K562 (cell line): ENCODE results near the gene COX7A1. TPM values are rescaled to one million over a fixed set of nuclear protein-coding genes. Genes with fewer than 3 reads are reported as not detected.

ENCODE experiments used
- CBFA2T3 ChIP-seq: fragments of 450-650 bp; IDR thresholded peaks from 2 replicates; pipeline ENCODE4 v1.6.1; 2017
- DPF2 ChIP-seq: fragments of 450-650 bp; IDR thresholded peaks from 2 replicates; pipeline ENCODE4 v1.6.1; 2016
- E2F6 ChIP-seq, 2 experiments: IDR thresholded peaks; 2 replicates each; pipeline ENCODE4 v1.6.1; 2011; ENCODE audit warnings: borderline replicate concordance in 1 of 2, control low read depth in 1 of 2, low read depth in 1 of 2, low read length in 1 of 2, mild to moderate bottlenecking in 1 of 2, mixed read lengths in 1 of 2, moderate library complexity in 1 of 2; ENCODE audit not compliant: insufficient read depth in 1 of 2, insufficient read length in 1 of 2, poor library complexity in 1 of 2, severe bottlenecking in 1 of 2; ENCODE audit errors: extremely low read depth in 1 of 2
- EGR1 ChIP-seq: fragments of 450-650 bp; conservative IDR thresholded peaks from 2 replicates; pipeline ENCODE4 v1.6.1; 2017; ENCODE audit warnings: mild to moderate bottlenecking
- ETS1 ChIP-seq: conservative IDR thresholded peaks from 2 replicates; pipeline ENCODE4 v1.6.1; 2011; ENCODE audit warnings: low read depth, mild to moderate bottlenecking, low read length; ENCODE audit not compliant: control insufficient read depth
- FOXK1 ChIP-seq: sonication (generic); formaldehyde crosslinking; IDR thresholded peaks from 2 replicates; pipeline ENCODE4 v1.8.0; 2022; ENCODE audit warnings: missing genetic modification reagents, mild to moderate bottlenecking, borderline replicate concordance
- FOXK2 ChIP-seq, 2 experiments: fragments of 450-650 bp; IDR thresholded peaks in 1 of 2; conservative IDR thresholded peaks in 1 of 2; 2 replicates each; pipeline ENCODE4 v1.6.1; 2016; ENCODE audit warnings: low read depth in 2 of 2, mild to moderate bottlenecking in 1 of 2
- KHSRP ChIP-seq: fragments of 450-650 bp; IDR thresholded peaks from 2 replicates; pipeline ENCODE4 v1.6.1; 2017
- MBD2 ChIP-seq: sonication (generic); IDR thresholded peaks from 2 replicates; pipeline ENCODE4 v1.6.1; 2016; ENCODE audit warnings: low read depth, borderline replicate concordance
- NCOA4 ChIP-seq: fragments of 450-650 bp; IDR thresholded peaks from 2 replicates; pipeline ENCODE4 v1.6.1; 2018; ENCODE audit warnings: mild to moderate bottlenecking; ENCODE audit not compliant: partially characterized antibody
- NFE2 ChIP-seq: IDR thresholded peaks from 2 replicates; pipeline ENCODE4 v1.6.1; 2014; ENCODE audit warnings: antibody characterized with exemption, low read depth
- PHB2 ChIP-seq: fragments of 450-650 bp; IDR thresholded peaks from 2 replicates; pipeline ENCODE4 v1.6.1; 2017; ENCODE audit warnings: low read depth
- STAT5A ChIP-seq: IDR thresholded peaks from 2 replicates; pipeline ENCODE4 v1.6.1; 2012; ENCODE audit warnings: low read length, inconsistent platforms, borderline replicate concordance
- ZNF445 ChIP-seq: fragments of 250-450 bp; sonication (Bioruptor Pico); IDR thresholded peaks from 2 replicates; pipeline ENCODE4 v1.4.0; 2020; ENCODE audit warnings: low read depth, mild to moderate bottlenecking, moderate library complexity
- ZNF830 ChIP-seq: fragments of 250-450 bp; sonication (Bioruptor Pico); IDR thresholded peaks from 2 replicates; pipeline ENCODE4 v1.5.0; 2021; ENCODE audit warnings: mild to moderate bottlenecking
- polyA plus RNA-seq, 8 experiments: library from polyadenylated mRNA; depleted of rRNA in 4 of 8; stranded (reverse) in 5 of 8; unstranded in 3 of 8; fragments of >200 nt; fragmentation: Nextera tagmentation in 2 of 8; fragmentation: Illumina TruSeq in 1 of 8; extraction: Ambion mirVana in 2 of 8; extraction: Trizol in 1 of 8; gene quantifications; 2 replicates each; pipeline versions ENCODE4 v1.2.1 to v1.2.3, GENCODE V29; 2011 to 2014; ENCODE audit warnings: inconsistent platforms in 1 of 8, missing spikeins in 1 of 8
- total RNA-seq, 7 experiments: library from RNA; depleted of rRNA in 6 of 7; stranded (reverse); fragments of >200 nt in 6 of 7; fragmentation: Illumina TruSeq in 2 of 7; extraction: Trizol in 2 of 7; gene quantifications; 2 replicates each; pipeline versions ENCODE4 v1.2.1 to v1.2.3, GENCODE V29; 2011 to 2021; ENCODE audit warnings: low replicate concordance in 1 of 7
- TF ChIP-seq, protein P1 (sequence below), 2 experiments: fragments of 200-800 bp in 1 of 2; sonication (Bioruptor generic) in 1 of 2; sonication (generic) in 1 of 2; formaldehyde crosslinking in 1 of 2; IDR thresholded peaks in 1 of 2; conservative IDR thresholded peaks in 1 of 2; 2 replicates each; pipeline versions ENCODE4 v1.5.0 to v1.6.1; 2016 to 2020; ENCODE audit warnings: missing compliant biosample characterization in 1 of 2, missing genetic modification characterization in 1 of 2, missing genetic modification reagents in 1 of 2
- TF ChIP-seq, protein P2 (sequence below): sonication (generic); formaldehyde crosslinking; IDR thresholded peaks from 2 replicates; pipeline ENCODE4 v1.8.0; 2022; ENCODE audit warnings: mild to moderate bottlenecking, missing genetic modification reagents, borderline replicate concordance
- TF ChIP-seq, protein P3 (sequence below), 3 experiments: IDR thresholded peaks in 2 of 3; conservative IDR thresholded peaks in 1 of 3; 2 replicates each; pipeline ENCODE4 v1.5.1; 2011 to 2012; ENCODE audit warnings: low read length in 3 of 3, mild to moderate bottlenecking in 3 of 3, control low read depth in 2 of 3, improper control_type of control experiment in 1 of 3, inconsistent platforms in 1 of 3, low read depth in 1 of 3, mixed read lengths in 1 of 3, moderate library complexity in 1 of 3; ENCODE audit not compliant: insufficient read depth in 2 of 3

The COX7A1 gene
- total and polyA plus RNA-seq, 9 of the 15 experiments (the other 6 are each of a cell fraction or from before 2014, with no cell fraction given), result 0.08 TPM; not detected in 8

DNA sequence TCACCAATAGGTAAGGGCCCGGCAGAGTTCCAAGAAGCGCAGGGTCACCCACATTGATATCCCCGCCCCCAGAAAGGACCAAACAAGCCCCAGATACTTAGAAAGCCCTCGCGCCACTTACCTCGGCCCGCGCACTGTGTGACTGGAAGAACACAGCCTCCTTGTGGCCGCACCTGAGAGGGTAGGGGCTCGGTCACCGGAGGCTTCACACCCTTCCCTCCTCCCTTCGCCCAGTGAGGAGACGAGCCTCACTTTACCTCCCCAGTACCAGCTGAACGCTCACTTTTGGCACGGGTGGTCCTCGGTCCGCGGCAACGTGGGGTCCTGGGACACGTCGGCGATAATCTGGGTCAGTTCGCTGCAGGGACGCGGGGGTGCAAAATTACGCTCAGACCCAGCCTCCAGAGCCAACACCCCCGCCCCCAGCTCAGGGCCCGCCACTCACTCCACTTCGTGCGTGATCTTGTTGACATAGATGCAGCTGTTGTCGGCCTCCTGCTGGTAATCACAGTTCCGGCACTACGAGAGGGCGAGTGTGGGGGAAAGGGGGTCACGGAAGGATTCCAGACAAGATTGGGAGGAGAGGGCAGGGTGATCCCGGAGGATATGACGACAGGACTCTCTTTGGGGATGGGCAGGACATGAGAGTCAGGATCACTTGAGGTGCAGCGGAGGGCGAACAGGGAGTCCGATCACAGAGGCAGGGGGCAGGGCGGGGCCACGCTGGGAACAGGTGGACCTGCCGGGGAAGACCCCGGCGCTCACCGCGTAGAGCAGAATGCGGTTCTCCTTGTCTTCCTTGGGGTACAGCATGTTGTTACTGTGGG is 38.1 kb downstream of the COX7A1 start (continued):
- TF ChIP-seq, protein P1, sequence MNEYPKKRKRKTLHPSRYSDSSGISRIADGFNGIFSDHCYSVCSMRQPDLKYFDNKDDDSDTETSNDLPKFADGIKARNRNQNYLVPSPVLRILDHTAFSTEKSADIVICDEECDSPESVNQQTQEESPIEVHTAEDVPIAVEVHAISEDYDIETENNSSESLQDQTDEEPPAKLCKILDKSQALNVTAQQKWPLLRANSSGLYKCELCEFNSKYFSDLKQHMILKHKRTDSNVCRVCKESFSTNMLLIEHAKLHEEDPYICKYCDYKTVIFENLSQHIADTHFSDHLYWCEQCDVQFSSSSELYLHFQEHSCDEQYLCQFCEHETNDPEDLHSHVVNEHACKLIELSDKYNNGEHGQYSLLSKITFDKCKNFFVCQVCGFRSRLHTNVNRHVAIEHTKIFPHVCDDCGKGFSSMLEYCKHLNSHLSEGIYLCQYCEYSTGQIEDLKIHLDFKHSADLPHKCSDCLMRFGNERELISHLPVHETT (CRISPR knock-in tag; conservative IDR thresholded peaks at IDR 0.05 in 1 of 2, IDR thresholded peaks at IDR 0.05 in 1 of 2), result no peak
- peak in 1 of 2 experiments; percentile 76 for TF ChIP-seq E2F6 (IDR thresholded peaks at IDR 0.05; ENCODE audit: borderline replicate concordance in 1 of 2, extremely low read depth in 1 of 2, insufficient read depth in 1 of 2, insufficient read length in 1 of 2, low read depth in 1 of 2, low read length in 1 of 2, poor library complexity in 1 of 2, severe bottlenecking in 1 of 2)
- TF ChIP-seq CBFA2T3, result peak; percentile 40; the same call in 1 of the 2 replicates
- TF ChIP-seq NFE2, result no peak
- no peak for TF ChIP-seq NCOA4
- peak; percentile 17; the same call in 1 of the 2 replicates for TF ChIP-seq DPF2
- TF ChIP-seq ZNF445 (CRISPR knock-in tag), result no peak
- TF ChIP-seq MBD2, result no peak
- peak; percentile 60 for TF ChIP-seq EGR1
- TF ChIP-seq, protein P2, sequence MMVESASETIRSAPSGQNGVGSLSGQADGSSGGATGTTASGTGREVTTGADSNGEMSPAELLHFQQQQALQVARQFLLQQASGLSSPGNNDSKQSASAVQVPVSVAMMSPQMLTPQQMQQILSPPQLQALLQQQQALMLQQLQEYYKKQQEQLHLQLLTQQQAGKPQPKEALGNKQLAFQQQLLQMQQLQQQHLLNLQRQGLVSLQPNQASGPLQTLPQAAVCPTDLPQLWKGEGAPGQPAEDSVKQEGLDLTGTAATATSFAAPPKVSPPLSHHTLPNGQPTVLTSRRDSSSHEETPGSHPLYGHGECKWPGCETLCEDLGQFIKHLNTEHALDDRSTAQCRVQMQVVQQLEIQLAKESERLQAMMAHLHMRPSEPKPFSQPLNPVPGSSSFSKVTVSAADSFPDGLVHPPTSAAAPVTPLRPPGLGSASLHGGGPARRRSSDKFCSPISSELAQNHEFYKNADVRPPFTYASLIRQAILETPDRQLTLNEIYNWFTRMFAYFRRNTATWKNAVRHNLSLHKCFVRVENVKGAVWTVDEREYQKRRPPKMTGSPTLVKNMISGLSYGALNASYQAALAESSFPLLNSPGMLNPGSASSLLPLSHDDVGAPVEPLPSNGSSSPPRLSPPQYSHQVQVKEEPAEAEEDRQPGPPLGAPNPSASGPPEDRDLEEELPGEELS, result no peak
- TF ChIP-seq ZNF830 (CRISPR knock-in tag), result no peak
- TF ChIP-seq FOXK2 (conservative IDR thresholded peaks at IDR 0.05 in 1 of 2, IDR thresholded peaks at IDR 0.05 in 1 of 2; ENCODE audit: low read depth in 2 of 2), result peak; percentile 55 to 71; a peak in 3 of 4 replicates
- no peak for TF ChIP-seq STAT5A
- TF ChIP-seq PHB2, result no peak
- TF ChIP-seq, protein P3, sequence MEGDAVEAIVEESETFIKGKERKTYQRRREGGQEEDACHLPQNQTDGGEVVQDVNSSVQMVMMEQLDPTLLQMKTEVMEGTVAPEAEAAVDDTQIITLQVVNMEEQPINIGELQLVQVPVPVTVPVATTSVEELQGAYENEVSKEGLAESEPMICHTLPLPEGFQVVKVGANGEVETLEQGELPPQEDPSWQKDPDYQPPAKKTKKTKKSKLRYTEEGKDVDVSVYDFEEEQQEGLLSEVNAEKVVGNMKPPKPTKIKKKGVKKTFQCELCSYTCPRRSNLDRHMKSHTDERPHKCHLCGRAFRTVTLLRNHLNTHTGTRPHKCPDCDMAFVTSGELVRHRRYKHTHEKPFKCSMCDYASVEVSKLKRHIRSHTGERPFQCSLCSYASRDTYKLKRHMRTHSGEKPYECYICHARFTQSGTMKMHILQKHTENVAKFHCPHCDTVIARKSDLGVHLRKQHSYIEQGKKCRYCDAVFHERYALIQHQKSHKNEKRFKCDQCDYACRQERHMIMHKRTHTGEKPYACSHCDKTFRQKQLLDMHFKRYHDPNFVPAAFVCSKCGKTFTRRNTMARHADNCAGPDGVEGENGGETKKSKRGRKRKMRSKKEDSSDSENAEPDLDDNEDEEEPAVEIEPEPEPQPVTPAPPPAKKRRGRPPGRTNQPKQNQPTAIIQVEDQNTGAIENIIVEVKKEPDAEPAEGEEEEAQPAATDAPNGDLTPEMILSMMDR (IDR thresholded peaks at IDR 0.05 in 2 of 3, conservative IDR thresholded peaks at IDR 0.05 in 1 of 3; ENCODE audit: insufficient read depth in 2 of 3, low read depth in 1 of 3, low read length in 3 of 3), result peak; percentile 34 to 41 (median 35); a peak in 5 of 6 replicates
- no peak for TF ChIP-seq KHSRP
- 0 out of 2 replicates have a peak, but pooled peaks have one; percentile 9 for TF ChIP-seq FOXK1
- peak; percentile 49; the same call in 1 of the 2 replicates for TF ChIP-seq ETS1
